Gastroesophageal sphincter (tissue), 3 donors: Measurements from ENCODE around the gene VPS13D.

ENCODE experiments used
- EP300 ChIP-seq: sonication (generic); formaldehyde crosslinking; IDR thresholded peaks from one replicate; pipeline ENCODE4 v1.6.1; 2017; ENCODE audit warnings: antibody characterized with exemption, mild to moderate bottlenecking
- POLR2A ChIP-seq, 2 donors: fragments of 450-650 bp; IDR thresholded peaks; one replicate each; pipeline ENCODE4 v1.6.1; 2017; ENCODE audit warnings: antibody characterized with exemption in 2 of 2, mild to moderate bottlenecking in 2 of 2, moderate library complexity in 1 of 2
- POLR2AphosphoS5 ChIP-seq: sonication (generic); formaldehyde crosslinking; IDR thresholded peaks from one replicate; pipeline ENCODE4 v1.6.1; 2017; ENCODE audit warnings: antibody characterized with exemption
- TF ChIP-seq, protein P1 (sequence below), 4 experiments: fragments of 200-600 bp in 2 of 4; fragments of 450-650 bp in 2 of 4; sonication (generic) in 1 of 4; IDR thresholded peaks; one replicate each; pipeline ENCODE4 v1.5.1; 2017 to 2019; ENCODE audit warnings: antibody characterized with exemption in 4 of 4, mild to moderate bottlenecking in 2 of 4, moderate library complexity in 2 of 4

DNA sequence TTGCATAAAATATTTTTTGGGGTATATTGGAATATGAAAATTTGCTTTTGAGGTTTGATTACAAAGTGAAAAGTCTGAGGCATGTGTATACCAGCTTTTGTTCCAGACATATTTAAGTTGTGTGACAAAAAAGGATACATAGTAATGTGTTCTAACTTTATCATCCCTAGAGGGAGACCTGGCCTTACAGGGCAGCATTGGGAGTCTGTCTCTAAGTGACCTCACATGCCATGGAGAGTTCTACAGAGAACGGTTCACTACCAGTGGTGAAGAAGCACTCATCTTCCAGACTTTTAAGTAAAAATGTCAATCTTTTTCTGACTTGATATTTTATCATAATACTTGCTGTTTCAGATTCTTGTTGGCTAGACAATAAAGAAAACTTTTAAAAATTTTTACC lies 61.0 kb downstream of the VPS13D start:
- TF ChIP-seq, protein P1, sequence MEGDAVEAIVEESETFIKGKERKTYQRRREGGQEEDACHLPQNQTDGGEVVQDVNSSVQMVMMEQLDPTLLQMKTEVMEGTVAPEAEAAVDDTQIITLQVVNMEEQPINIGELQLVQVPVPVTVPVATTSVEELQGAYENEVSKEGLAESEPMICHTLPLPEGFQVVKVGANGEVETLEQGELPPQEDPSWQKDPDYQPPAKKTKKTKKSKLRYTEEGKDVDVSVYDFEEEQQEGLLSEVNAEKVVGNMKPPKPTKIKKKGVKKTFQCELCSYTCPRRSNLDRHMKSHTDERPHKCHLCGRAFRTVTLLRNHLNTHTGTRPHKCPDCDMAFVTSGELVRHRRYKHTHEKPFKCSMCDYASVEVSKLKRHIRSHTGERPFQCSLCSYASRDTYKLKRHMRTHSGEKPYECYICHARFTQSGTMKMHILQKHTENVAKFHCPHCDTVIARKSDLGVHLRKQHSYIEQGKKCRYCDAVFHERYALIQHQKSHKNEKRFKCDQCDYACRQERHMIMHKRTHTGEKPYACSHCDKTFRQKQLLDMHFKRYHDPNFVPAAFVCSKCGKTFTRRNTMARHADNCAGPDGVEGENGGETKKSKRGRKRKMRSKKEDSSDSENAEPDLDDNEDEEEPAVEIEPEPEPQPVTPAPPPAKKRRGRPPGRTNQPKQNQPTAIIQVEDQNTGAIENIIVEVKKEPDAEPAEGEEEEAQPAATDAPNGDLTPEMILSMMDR (IDR thresholded peaks at IDR 0.05): no peak
- TF ChIP-seq POLR2A (IDR thresholded peaks at IDR 0.05) (no peak), EP300 (no peak), POLR2AphosphoS5 (no peak)
